ENCODE data around the gene MARCHF10.
A peak's percentile ranks its signal among the peaks of the same experiment; 100 is the strongest.

The MARCHF10 gene

GRCh38 chr17:62822080-62822904 is 14.2 kb upstream of the MARCHF10 start:
- Mint-ChIP-seq H3K4me3 (no peak overlapping the region), H3K27me3 (ENCODE audit: low read depth) (no peaks in the 10 kb centered on the region), H3K27ac (peak overlapping the region; percentile 37 to 89 (median 79)), H3K9me3 (no peaks in the 10 kb centered on the region), H3K4me1 (peaks cover 48% of the 10 kb centered on the region), H3K36me3 (ENCODE audit: low read depth) (no peaks in the 10 kb centered on the region)
- no peak for TF ChIP-seq CTCF (IDR thresholded peaks at IDR 0.05; ENCODE audit: unreplicated experiment in 3 of 3)

- no peak for TF ChIP-seq CTCF (IDR thresholded peaks at IDR 0.05; ENCODE audit: unreplicated experiment in 3 of 3)
Measured at GRCh38 chr17:62821189-62822079, 13.3 kb upstream of the MARCHF10 start.

GRCh38 chr17:62819511-62820221 is 11.6 kb upstream of the MARCHF10 start:
- Mint-ChIP-seq H3K4me1 (peaks cover 51% of the 10 kb centered on the region), H3K9me3 (peaks cover 3% of the 10 kb centered on the region), H3K4me3 (peak overlapping the region; percentile 8 to 29 (median 24)), H3K36me3 (ENCODE audit: low read depth) (no peaks in the 10 kb centered on the region), H3K27ac (peak overlapping the region; percentile 89 to 93 (median 90)), H3K27me3 (ENCODE audit: low read depth) (no peaks in the 10 kb centered on the region)
- no peak for TF ChIP-seq CTCF (IDR thresholded peaks at IDR 0.05; ENCODE audit: unreplicated experiment in 3 of 3)

More at GRCh38 chr17:62821189-62822079, 13.3 kb upstream of the MARCHF10 start:
- no peaks in the 10 kb centered on the region for H3K36me3 Mint-ChIP-seq (ENCODE audit: low read depth)
- H3K9me3 Mint-ChIP-seq, result no peaks in the 10 kb centered on the region
- no peaks in the 10 kb centered on the region for H3K27me3 Mint-ChIP-seq (ENCODE audit: low read depth)
- no peak overlapping the region for H3K4me3 Mint-ChIP-seq
- H3K27ac Mint-ChIP-seq, result peak overlapping the region; percentile 43 to 89 (median 79)
- peaks cover 47% of the 10 kb centered on the region for H3K4me1 Mint-ChIP-seq

GRCh38 chr17:62818526-62818925 is 10.4 kb upstream of the MARCHF10 start:
- Mint-ChIP-seq H3K4me1 (peaks cover 47% of the 10 kb centered on the region), H3K27ac (peak overlapping the region; percentile 9 to 78 (median 59)), H3K36me3 (ENCODE audit: low read depth) (no peaks in the 10 kb centered on the region), H3K4me3 (peak overlapping the region in 1 of 3 experiments; percentile 3), H3K27me3 (ENCODE audit: low read depth) (no peaks in the 10 kb centered on the region), H3K9me3 (peaks cover 11% of the 10 kb centered on the region)
- TF ChIP-seq CTCF (IDR thresholded peaks at IDR 0.05; ENCODE audit: unreplicated experiment in 3 of 3), result no peak

GRCh38 chr17:62816282-62816839 is 8.2 kb upstream of the MARCHF10 start:
- H3K9me3 Mint-ChIP-seq, result peaks cover 12% of the 10 kb centered on the region
- H3K36me3 Mint-ChIP-seq (ENCODE audit: low read depth), result no peaks in the 10 kb centered on the region
- TF ChIP-seq CTCF (IDR thresholded peaks at IDR 0.05; ENCODE audit: unreplicated experiment in 3 of 3), result peak in 1 of 3 experiments; percentile 6
- peak overlapping the region; percentile 65 to 80 (median 77) for H3K27ac Mint-ChIP-seq
- H3K4me3 Mint-ChIP-seq, result no peak overlapping the region
- H3K4me1 Mint-ChIP-seq, result peaks cover 40% of the 10 kb centered on the region
- no peaks in the 10 kb centered on the region for H3K27me3 Mint-ChIP-seq (ENCODE audit: low read depth)

Data from nephron (organoid).